GM21390 (cell line): ENCODE data around the gene B4GAT1.
"Not testable (repeated sequence)": the region's sequence is repeated elsewhere in the genome, so short reads cannot be mapped to it uniquely, and the experiment has no call there.

Source experiments
- ATAC-seq: cut with Tn5 transposase; IDR thresholded peaks from one replicate; pipeline ENCODE4 v1.9.1; 2021; ENCODE audit not compliant: unreplicated experiment

B4GAT1 gene

GRCh38 chr11:66347425-66348276 is at the start of gene B4GAT1:
Gene B4GAT1 (minus strand): TSS chr11:66347629. CDS start chr11:66347545, 84 bp downstream.
- peak; percentile 43 for ATAC-seq

DNA sequence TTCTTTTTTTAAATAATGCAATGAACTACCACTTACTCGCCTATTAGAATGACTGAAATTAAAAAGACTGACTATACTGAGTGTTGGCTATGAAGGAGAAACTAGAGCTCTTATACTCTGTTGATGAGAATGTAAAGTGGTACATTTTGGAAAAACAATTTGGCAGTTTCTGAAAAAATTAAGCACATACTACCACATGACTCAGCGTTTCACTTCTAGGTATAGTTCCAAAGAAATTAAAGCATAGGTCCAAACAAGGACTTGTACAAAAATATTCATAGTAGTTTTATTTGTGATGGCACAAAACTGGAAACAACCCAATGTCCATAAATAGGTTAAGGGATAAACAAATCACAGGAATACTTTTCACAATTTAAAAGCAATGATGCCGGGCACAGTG is 46.5 kb upstream of the B4GAT1 start:
- ATAC-seq: no peak

- ATAC-seq: no peak
Observed at GRCh38 chr11:66391322-66391721, 43.9 kb upstream of the B4GAT1 start.

- no peak for ATAC-seq
Observed at GRCh38 chr11:66388780-66389386, 41.5 kb upstream of the B4GAT1 start.

GRCh38 chr11:66386171-66387069 is 39.0 kb upstream of the B4GAT1 start:
- ATAC-seq: no peak

DNA sequence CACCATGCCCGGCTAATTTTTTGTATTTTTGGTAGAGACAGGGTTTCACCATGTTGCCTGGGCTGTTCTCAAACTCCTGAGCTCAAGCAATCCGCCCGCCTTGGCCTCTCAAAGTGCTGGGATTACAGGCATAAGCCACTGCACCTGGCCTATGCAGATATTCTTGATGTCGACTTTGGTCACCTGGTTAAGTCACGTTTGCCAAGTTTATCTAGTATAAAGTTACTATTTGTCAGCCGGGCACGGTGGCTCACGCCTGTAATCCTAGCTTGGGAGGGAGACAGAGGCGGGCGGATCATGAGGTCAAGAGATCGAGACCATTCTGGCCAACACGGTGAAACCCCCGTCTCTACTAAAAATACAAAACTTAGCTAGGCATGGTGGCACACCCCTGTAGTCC is 36.9 kb upstream of the B4GAT1 start:
- not testable (repeated sequence) for ATAC-seq

DNA sequence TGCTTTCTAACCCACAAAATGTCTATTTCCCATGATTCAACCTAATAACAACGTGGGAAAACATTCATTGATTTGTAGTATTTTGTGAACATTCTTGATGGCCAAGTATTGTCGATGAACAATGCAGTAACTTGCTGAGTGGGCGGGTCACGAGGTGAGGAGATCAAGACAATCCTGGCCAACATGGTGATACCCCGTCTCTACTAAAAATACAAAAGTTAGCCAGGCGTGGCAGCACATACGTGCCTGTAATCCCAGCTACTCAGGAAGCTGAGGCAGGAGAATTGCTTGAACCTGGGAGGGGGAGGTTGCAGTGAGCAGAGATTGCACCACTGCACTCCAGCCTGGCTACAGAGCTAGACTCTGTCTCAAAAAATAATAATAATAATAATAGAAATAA is 32.8 kb upstream of the B4GAT1 start:
- ATAC-seq: not testable (repeated sequence)

DNA sequence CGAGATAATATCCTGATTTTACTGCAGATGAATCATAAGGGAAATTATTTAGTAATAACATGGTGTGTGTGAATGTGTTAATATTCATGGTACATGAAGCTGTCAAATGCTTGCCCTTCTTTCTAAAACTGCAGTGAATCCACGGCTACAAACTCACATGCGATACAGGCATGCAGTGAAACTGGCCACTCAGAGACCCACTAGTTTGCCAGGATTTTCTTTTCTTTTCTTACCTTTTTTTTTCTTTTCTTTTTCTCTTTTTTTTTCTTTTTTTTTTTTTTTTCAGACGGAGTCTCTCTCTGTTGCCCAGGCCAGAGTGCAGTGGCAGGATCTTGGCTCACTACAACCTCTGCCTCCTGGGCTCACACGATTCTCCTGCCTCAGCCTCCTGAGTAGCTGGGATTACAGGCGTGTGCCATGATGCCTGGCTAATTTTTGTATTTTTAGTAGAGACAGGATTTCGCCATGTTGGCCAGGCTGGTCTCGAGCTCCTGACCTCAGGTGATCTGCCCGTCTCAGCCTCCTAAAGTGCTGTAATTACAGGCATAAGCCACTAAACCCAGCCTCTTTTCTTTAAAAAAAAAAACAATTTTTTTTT is 26.4 kb upstream of the B4GAT1 start:
- ATAC-seq: not testable (repeated sequence)

DNA sequence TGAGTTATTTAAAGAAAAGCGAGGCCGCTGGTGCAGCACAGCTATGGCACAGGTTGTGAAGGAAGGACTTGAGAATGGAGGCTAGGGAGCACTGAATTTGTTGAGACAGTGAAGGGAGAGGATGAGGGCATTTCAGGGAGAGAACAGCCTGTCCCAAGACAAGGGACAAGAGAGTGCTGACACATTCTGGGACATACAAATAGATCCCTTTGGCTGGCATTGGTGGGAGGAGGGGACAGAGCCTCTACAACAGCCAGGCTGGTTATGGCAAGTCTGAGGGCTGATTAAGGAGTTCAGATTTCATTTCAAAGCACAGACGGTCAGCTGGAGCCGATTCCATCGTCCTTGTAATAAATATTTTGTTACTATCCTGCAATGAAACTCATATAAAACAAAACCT is 25.8 kb upstream of the B4GAT1 start:
- no peak for ATAC-seq

DNA sequence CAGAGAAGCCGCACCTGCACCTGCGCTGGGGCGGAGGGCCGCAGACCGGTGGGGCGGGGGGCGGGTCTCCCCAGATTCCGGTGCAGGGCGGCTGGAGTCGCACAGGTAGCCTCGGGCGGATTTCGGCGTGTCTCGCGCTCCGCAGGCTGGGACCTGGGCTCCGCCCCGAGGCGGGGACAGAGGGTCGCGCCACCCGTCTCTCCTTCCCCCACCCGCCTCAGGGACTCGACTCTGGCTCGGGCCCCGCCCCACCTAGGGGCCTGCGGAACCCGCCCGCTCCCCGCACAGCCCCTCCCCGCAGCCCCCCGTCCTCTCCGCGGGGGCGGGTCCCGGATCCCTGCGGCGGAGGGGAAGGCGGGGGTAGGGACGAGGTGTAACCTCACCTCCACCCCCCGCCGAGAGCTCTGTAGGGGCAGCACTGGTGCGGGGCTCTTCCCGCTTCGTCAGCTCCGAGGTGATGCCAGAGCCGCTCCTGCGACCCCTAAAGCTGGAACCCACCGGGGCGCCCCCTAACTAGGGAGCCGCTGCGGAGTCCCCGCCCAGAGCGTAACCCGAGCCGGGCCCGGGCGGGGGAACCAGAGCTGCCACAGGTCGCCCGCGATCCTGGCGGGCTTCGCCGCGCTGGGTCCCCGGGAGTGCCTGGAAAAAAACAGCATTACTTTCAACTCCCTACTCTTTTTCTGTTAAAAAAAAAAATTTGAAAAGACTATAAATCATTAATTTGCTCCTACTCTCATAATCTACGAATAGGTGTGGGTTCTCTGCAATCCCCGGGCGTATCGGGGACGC is 24.4 kb upstream of the B4GAT1 start, which contains the start of gene SLC29A2:
Gene SLC29A2 (minus strand): TSS at position 134 of the 789 bp plus-strand sequence. CDS start 169 bp downstream, outside the sequence.
- ATAC-seq: peak; percentile 73

DNA sequence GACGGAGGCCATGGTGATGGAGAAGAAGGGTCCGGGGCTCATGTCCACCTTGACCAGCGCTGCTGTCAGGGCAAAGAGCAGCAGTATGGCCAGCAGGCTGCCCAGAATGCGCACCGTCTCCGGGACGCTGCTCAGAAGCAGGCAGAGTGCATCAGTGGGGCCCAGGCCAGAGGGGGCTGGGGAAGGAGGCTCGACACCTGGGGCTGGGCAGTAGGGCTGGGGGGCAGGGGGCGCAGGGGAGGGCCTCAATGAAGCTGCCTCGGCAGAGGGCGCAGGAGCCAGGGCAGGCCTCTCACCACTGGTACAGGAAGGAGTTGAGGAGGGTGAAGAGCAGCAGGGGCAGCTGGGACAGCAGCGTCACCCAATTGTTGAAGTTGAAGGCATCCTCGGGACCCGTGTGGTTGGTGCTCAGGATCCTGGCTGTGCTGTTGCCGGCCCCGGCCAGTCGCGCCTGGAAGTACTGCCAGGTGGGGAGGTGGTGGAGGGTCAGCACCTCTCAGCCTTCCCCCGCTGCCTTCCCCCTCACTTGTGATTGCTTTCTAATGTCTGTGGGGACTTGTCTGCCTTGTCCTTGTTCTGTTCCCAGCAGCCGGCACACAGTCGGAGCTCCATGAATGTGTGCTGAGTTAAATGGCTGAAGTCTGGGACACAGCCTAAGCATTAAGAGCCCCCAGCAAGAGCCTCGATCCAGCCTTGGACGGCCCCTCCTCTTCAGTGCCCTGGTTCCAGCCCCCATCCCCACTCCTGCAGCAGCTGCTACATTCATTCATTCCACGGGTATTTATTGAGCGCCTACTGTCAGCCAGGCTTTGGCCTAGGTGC is 21.9 kb upstream of the B4GAT1 start:
- no peak for ATAC-seq

DNA sequence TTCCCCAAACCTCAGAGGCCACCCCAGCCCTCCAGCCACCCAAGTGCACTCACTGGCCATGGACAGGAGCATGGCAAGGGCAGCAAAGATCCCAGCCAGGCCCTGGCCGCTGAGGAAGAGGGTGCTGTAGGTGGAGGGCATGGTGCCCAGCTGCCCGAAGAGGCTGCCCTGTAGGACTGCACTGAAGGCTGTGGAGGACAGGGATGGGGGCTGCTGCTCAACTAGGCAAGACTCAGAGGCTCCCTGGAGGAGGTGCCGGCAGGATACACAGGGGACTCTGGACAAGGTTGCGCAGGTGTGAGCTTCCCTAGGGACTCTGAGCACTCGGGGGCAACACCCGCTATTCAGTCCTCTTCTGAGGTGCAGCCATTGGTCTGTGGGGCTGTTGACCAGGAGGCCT is 21.1 kb upstream of the B4GAT1 start:
- ATAC-seq: no peak

- ATAC-seq: no peak
Observed at GRCh38 chr11:66367561-66368312, 20.3 kb upstream of the B4GAT1 start.

DNA sequence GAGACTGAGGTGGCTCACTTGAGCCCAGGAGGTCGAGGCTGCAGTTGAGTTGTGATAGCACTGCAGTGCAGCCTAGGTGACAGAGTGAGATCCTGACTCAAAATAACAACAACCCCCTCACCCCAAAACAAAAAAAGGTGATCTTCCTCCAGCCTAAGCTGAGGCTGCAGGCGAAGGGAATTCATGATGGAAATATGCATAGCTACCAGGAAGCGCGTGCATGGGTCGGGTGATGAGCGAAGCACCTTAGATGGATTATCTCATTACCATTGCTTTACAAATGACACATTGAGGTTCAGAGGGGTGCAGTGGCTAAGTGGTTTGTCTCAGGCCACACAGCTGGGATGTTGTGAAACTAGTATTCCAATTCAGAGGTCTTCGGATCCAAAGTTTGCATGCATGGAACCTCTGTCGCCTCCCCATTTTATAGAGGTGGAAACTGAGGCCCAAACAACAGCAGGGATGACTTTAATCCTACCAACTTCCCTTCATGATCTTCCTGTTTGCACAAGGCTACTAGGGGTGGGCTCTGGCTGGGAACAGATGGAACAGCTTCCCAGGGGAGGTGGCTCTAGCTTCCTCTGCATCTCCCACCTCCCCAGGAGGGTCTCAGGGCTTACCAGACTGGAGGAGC is 19.5 kb upstream of the B4GAT1 start:
- no peak for ATAC-seq

GRCh38 chr11:66365711-66366619 is 18.5 kb upstream of the B4GAT1 start:
- no peak for ATAC-seq

- no peak for ATAC-seq
Observed at GRCh38 chr11:66365166-66365565, 17.7 kb upstream of the B4GAT1 start.
